Bone marrow (tissue), 2 donors: ENCODE data around the gene JMJD8.

Source experiments
- DNase-seq, 2 donors: peaks; one replicate each; lab custom pipeline; 2025; lab: John Stamatoyannopoulos, UW

JMJD8 gene

DNA sequence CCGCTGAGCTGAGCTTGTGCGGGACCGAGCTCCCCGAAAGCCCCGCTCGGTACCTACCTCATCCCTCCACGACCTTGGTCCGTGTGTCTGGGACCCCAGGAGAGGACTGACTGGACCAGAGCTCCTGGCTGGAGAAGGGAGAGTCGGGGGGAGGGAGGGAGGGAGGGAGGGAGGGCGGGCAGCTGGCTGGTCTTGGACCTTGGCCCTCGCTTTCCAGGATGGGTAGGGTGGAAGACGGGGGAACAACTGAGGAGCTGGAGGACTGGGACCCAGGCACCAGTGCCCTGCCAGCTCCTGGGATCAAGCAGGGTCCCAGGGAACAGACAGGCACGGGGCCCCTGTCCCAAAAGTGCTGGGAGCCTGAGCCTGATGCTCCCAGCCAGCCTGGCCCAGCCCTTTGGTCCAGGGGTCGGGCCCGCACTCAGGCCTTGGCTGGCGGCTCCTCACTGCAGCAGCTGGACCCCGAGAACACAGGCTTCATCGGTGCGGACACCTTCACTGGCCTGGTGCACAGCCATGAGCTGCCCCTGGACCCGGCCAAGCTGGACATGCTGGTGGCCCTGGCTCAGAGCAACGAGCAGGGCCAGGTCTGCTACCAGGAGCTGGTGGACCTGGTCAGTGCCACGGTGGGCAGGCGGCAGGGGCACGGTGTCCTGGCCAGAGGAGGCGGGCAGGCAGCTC is 8.1 kb downstream of the JMJD8 start:
- DNase-seq, result no peak

DNA sequence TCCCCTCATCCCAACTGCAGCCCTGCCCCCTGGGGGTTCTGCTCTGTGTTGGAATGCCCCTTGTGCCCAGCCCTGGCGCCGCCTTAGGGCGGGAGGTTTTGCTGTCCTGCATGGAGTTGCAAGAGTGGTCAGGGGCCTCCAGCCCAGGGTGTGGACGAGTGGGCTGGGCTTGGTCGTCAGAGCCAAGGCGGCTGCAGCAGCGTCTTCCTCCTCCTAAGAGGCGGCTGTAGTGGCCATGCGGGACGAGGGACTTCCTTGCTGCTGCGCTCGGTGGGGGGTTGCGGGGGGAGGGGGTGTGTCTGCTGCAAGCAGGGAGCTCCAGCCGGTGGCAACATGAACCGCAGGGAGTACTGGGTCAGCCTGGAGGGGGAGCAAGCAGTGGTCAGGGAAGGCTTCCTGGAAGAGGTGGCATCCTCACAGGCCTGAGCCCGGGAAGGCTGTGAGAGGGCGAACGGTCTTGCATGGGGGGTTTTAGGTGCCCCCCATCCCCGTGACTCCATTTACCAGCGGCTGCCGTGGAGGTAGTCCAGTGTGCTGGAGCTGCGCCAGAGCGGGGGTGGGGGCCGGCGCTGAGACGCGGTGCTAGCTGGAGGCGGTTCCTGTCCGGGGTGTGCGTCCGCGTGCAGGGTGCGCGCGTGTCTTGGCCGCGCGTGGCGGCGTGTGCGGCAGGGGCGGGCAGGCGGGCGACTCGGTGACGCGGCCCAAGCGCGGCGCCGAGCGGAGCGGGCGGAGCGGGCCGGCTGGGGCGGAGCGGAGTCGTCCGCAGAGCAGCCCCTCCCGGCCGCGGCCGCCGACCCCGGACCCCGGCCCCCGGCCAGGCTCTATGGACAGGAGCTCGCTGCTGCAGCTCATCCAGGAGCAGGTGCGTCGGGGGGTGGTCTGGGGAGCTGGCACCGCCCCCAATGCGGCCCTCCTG is 8.9 kb downstream of the JMJD8 start, which contains the start of gene RHBDL1:
TSS of gene RHBDL1 (plus strand) at position 704 of the 916 bp plus-strand sequence. CDS start at position 824, 120 bp downstream.
- DNase-seq, result peak in 1 of 2 donors; percentile 23

DNA sequence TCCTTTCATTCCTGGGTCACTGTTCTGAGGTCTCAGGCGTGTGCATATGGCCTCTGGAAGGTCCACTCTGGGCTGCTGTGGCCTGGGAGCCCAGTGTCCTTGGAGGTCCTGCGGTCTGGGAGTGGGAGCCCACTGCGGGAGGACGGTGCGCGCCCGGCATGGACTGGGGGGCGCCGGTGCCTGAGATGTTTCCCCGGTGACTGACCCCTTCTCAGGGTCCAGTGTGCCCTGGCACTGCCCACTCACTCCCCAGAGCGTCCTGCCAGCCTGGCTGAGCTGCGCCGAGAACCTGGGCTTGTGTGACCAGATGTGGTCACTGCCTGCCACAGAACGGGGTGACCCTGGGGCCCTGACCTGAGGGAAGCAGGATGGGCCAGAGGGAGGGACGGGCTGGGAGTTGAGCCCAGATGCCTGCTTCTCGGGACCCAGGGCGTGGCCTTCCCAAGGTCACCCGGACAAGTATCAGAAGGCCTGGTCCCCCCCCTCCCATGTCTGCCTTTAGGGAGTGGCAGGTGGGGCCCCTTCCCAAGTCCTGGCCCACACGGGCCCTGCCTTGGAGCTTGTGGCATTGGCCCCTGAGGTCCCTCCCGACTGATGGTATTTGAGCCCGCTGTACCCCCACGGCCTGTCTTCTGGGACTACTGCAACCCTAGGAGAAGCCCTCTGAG is 9.8 kb downstream of the JMJD8 start:
- no peak for DNase-seq

DNA sequence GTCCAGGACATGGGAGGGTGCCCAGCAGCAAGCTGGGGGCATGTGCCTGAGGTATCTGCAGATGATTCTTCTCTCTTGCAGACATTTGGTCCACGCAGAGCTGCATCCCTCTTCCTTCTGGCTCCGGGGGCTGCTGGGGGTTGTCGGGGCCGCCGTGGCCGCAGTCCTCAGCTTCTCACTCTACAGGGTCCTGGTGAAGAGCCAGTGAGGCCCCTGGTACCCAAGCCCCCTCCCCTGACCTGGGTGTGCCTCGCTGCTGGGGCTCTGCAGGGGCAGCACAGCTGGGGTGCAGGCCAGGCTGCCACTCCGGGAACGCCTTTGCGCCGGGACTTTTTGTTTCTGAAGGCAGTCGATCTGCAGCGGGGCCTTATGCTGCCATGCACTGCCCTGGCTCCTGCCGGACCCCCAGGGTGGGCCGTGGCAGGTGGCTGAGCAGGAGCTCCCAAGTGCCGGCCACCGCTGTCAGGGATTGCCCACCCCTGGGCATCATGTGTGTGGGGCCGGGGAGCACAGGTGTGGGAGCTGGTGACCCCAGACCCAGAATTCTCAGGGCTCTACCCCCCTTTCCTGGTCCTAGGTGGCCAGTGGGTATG is 10.6 kb downstream of the JMJD8 start:
- DNase-seq, result no peak

- DNase-seq, result no peak
Observed at GRCh38 chr16:672851-673250, 11.3 kb downstream of the JMJD8 start.

DNA sequence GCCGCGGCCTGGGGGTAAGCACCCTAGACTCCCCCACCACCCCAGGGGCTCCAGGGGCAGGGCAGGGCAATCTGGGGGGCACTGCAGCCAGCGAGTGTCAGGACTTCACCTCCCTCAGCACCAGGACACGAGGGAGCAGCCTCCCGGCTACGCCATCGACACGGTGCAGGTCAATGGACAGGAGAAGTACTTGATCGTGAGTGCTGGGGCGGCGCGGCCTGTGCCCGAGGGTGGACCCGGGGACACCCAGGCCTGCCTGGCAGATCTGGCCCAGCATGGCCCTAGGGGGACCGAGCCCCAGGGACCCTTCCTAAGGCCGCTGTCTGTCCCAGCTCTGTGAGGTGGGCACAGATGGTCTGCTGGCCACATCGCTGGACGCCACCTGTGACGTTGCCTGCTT is 11.8 kb downstream of the JMJD8 start:
- DNase-seq, result no peak

DNA sequence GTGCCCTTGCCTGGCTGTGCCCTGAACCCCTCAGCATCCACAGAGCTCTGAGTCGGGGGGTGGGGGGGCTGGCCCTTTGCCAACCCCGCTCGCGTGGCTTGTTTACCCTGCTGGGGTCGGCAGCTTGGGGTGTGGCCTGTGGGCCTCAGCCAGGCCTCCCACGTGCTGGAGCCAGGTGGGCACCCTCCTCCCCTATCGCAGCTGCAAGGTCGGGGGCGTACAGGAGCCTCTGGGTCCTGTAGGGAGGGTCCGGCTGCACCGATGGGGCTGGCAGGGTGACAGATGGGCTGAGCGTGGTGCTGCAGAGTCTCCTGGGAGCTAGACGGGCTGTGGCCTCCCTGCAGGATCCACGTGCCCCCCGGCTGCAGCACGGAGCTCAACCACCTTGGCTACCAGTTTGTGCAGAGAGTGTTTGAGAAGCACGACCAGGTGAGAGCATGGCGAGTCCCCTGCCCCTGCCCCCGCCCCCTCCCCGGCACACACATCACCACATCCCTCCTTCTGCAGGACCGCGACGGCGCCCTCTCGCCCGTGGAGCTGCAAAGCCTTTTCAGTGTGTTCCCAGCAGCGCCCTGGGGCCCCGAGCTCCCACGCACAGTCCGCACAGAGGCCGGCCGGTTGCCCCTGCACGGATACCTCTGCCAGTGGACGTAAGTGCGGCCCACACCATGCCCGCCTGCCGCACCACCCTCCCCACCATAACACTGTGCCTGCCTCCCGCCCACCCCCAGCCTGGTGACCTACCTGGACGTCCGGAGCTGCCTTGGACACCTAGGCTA is 12.6 kb downstream of the JMJD8 start:
- DNase-seq, result no peak

DNA sequence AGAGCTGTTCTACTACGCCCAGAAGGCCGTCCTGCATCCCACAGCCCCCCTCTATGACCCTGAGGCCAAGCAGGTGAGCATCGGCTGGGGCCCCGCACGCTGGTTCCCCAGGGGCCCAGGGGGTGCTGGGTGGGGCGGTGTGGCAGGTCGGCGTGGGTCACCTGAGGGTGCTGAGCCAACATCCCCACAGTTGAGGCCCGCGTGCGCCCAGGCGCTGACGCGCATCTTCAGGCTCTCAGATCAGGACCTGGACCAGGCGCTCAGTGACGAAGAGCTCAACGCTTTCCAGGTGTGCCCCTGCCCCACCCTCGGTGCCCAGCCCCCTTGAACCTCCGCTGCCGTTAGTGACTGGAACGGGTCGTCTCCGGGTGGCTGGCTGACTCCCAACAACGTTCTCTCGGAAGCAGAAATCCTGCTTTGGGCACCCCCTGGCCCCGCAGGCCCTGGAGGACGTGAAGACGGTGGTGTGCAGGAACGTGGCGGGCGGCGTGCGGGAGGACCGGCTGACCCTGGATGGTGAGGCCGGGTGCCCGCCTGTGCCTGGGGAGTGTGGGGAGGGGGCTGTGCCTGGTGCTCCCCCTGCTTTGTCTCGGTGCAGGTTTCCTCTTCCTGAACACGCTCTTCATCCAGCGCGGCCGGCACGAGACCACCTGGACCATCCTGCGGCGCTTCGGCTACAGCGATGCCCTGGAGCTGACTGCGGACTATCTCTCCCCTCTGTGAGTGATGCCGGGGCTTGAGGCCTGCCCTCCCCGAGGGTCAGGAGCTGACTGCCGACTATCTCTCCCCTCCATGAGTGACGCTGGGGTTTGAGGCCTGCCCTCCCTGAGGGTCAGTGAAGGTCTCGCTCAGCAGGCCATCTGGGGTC is 13.4 kb downstream of the JMJD8 start:
- DNase-seq, result no peak

GRCh38 chr16:669666-670065 is 14.5 kb downstream of the JMJD8 start:
- DNase-seq, result no peak

DNA sequence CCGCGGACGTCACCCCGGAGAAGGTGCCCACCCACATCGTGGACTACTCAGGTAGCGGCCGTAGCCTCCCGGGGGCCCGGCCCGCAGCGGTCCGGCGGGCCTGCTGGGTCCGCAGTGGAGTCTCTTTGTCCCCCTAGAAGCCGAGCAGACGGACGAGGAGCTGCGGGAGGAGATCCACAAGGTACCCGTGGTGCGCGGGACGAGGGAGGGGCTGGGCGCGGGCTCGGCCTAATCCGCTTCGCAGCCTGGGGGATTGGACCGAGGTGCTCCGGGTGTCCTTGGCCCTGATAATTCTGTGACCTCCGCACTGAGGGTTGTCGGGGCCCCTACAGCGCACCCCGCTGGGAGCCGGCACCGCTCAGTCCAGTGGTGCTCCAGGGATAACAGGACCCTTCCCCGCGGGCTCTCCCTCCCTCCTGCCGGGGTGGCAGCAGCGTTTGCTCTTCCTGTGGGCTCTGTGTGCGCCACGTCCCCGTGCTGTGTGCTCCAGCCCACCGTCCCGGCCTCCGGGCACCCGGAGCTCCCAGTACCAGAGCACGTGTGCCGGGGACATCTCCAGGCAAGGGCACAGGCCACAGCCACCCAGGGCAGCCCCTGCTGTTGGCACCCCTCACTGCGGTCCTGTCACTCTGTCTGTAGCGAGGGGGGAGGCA is 15.5 kb downstream of the JMJD8 start:
- DNase-seq, result no peak

DNA sequence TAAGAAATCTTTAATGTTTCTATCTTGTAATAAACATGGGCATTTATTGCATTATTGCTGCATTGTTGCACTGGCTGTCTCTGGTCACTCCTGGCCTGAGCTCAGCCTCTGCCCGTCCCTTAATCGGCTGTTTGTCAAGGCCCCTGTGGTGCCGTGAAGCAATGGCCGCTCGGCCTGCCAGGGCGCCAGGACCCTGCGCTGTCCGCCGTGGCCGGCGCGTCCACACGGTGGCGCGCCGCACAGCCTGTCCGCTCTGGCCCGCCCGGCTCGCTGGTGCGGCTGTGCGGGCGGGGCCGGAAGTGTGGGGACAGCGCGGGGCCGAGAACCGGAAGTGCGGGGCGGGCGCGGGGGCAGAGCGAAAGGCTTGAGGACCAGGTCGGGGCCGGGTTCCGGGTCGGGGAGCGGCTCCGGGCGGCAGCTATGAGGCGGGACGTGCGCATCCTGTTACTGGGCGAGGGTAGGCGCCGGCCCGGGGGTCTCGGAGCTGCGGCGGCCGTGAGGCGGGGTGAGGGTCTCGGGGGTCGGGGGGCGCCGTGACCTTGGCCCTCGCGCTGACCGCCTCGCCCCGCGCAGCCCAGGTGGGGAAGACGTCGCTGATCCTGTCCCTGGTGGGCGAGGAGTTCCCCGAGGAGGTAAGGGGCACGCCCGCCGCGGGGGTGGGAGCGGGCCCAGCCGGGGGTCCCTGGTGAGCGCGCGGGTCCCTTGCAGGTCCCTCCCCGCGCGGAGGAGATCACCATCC is 16.2 kb downstream of the JMJD8 start, which contains the start of gene RHOT2:
TSS of gene RHOT2 (plus strand) at position 353 of the 739 bp plus-strand sequence. CDS start at position 421, 68 bp downstream.
- DNase-seq, result peak; percentile 71 to 88

- no peak for DNase-seq
Observed at GRCh38 chr16:667113-667779, 16.9 kb downstream of the JMJD8 start.

GRCh38 chr16:666572-666971 is 17.6 kb downstream of the JMJD8 start:
- no peak for DNase-seq

DNA sequence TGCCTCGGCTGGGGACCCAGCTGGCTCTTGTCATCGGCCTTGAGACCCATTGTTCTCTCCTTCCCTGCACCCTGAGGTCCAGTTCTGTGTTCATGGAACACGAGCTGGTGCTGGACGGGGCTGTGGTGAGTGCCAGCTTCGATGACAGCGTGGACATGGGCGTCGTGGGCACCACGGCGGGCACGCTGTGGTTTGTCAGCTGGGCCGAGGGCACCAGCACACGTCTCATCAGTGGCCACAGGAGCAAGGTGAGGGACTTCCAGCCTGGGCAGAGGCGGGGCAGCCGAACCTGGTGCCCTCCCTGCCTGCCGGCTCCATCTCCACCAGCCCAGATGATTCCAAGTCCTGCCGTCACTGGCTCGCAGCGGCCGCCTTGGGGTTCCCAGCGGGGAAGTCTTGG is 21.5 kb downstream of the JMJD8 start:
- DNase-seq, result no peak

GRCh38 chr16:662095-662494 is 22.0 kb downstream of the JMJD8 start:
- no peak for DNase-seq

- no peak for DNase-seq
Observed at GRCh38 chr16:661184-661821, 22.8 kb downstream of the JMJD8 start.

DNA sequence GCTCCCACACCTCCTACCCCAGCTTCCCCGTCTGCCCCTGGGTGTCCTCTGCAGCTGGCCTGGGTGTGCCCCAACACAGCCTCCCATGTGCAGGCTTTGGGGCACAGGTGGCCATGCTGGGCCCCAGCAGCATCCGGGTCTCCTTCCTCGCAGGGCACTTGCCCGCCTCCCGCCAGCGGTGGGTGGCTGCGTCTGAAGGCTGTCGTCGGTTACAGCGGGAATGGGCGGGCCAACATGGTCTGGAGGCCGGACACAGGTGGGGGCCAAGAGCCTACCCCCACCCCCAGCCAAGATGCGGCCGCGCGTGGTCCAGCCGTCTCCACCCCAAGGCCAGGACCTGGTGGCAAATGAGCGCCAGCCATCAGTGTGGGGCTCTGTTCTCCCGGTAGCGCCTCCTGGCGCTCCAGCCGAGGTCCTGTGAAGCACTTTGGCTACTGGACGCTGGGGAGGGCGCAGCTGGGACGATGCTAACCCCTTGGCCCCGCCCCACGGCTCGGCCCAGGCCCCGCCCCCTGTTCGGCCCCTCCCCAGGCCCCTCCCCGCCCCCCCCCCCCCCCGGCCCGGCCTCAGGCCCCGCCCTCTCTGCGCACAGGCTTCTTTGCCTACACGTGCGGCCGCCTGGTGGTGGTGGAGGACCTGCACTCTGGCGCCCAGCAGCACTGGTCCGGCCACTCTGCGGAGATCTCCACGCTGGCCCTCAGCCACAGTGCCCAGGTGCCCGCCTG is 23.5 kb downstream of the JMJD8 start:
- peak in 1 of 2 donors; percentile 66 for DNase-seq
